Left lung (tissue), 10 donors: ENCODE results near the gene GALR1. TPM values are rescaled to one million over a fixed set of nuclear protein-coding genes. Genes with fewer than 3 reads are reported as not detected.

Source experiments
- ATAC-seq: fragments of 200-7000 bp; cut with Tn5 transposase; one replicate; pipeline ENCODE4 v1.9.1; 2020; ENCODE audit warnings: moderate library complexity
- DNase-seq, 4 donors: peaks; one replicate each; pipeline ENCODE4 v3.0.0-alpha.2; 2013 to 2020
- H3K27ac ChIP-seq, 2 donors: fragments of 200-600 bp; sonication (generic) in 1 of 2; one replicate each; pipeline versions ENCODE4 v1.5.0 to v1.8.0; 2020 to 2021
- H3K27me3 ChIP-seq, 2 donors: fragments of 200-600 bp; sonication (generic) in 1 of 2; one replicate each; pipeline versions ENCODE4 v1.5.0 to v1.8.0; 2020 to 2021
- H3K36me3 ChIP-seq, 2 donors: fragments of 200-600 bp; sonication (generic) in 1 of 2; one replicate each; pipeline versions ENCODE4 v1.5.0 to v1.8.0; 2020 to 2021
- H3K4me1 ChIP-seq, 2 donors: fragments of 200-600 bp; one replicate each; pipeline ENCODE4 v1.8.0; 2021
- H3K4me3 ChIP-seq, 2 donors: fragments of 200-600 bp; sonication (generic) in 1 of 2; one replicate each; pipeline versions ENCODE4 v1.5.0 to v1.8.0; 2020 to 2021; ENCODE audit warnings: mild to moderate bottlenecking in 1 of 2
- H3K9me3 ChIP-seq, 2 donors: fragments of 200-600 bp; sonication (generic) in 1 of 2; one replicate each; pipeline versions ENCODE4 v1.5.0 to v1.8.0; 2020 to 2021
- CTCF ChIP-seq, 2 donors: fragments of 200-600 bp; sonication (generic) in 1 of 2; IDR thresholded peaks; one replicate each; pipeline versions ENCODE4 v1.5.0 to v1.8.0; 2021; ENCODE audit warnings: antibody characterized with exemption in 2 of 2
- intact Hi-C, 2 donors: fragments of 100-400 bp; cut with DNase I; formaldehyde crosslinking; loops; one replicate each; pipeline versions ENCODE4 v1.11.2 to v1.14.2; 2022
- polyA plus RNA-seq, 6 donors: library from polyadenylated mRNA; unstranded; fragments of 120-200 nt; gene quantifications; one replicate each; pipeline ENCODE4 v1.2.1, GENCODE V29; 2013; ENCODE audit not compliant: insufficient read length in 6 of 6
- total RNA-seq, 2 donors: library from RNA; stranded (reverse); fragmentation: NEBNext Ultra II Directional; extraction: Animal tissue kit (Norgen Biotek cat#: 25700); gene quantifications; one replicate each; pipeline ENCODE4 v1.2.1, GENCODE V29; 2021
- donor health status: DM: no; HTN: yes; CAD: no.
- donor health status: DM: no; HTN: no; CAD: no.

GALR1 gene
- total and polyA plus RNA-seq, 8 donors, result 0.03 to 0.48 (median 0.07) TPM; not detected in 2

GRCh38 chr18:77308216-77308615, 58.6 kb downstream of the GALR1 start:
- H3K4me1 ChIP-seq, result no peaks in the 10 kb centered on the region
- DNase-seq, result no peak

GRCh38 chr18:77314511-77314910, 64.9 kb downstream of the GALR1 start:
- peaks cover 0 to 5% of the 10 kb centered on the region in 2 donors for H3K27me3 ChIP-seq
- ATAC-seq (no peak), DNase-seq (no peak)
- no peak for TF ChIP-seq CTCF (IDR thresholded peaks at IDR 0.05)
- no peak overlapping the region for H3K27ac ChIP-seq
- intact Hi-C loops, result no loop called here
- no peaks in the 10 kb centered on the region for H3K4me1 ChIP-seq
- H3K4me3 ChIP-seq, result no peak overlapping the region
- no peaks in the 10 kb centered on the region for H3K9me3 ChIP-seq
- H3K36me3 ChIP-seq, result no peaks in the 10 kb centered on the region

More at GRCh38 chr18:77308216-77308615, 58.6 kb downstream of the GALR1 start:
- H3K36me3 ChIP-seq, result no peaks in the 10 kb centered on the region
- no peak for ATAC-seq
- H3K27me3 ChIP-seq, result no peaks in the 10 kb centered on the region
- H3K4me3 ChIP-seq, result no peak overlapping the region
- no peak overlapping the region for H3K27ac ChIP-seq
- intact Hi-C loops, result no loop called here
- TF ChIP-seq CTCF (IDR thresholded peaks at IDR 0.05), result no peak
- no peaks in the 10 kb centered on the region for H3K9me3 ChIP-seq

- no peak for TF ChIP-seq CTCF (IDR thresholded peaks at IDR 0.05)
- no peak for ATAC-seq
- intact Hi-C loops, result no loop called here
Measured at GRCh38 chr18:77314952-77315351, 65.3 kb downstream of the GALR1 start.

GRCh38 chr18:77316008-77316407, 66.4 kb downstream of the GALR1 start:
- ATAC-seq (no peak), DNase-seq (peak in 1 of 4 donors; percentile 57)
- Histone ChIP-seq H3K27ac (no peak overlapping the region), H3K4me3 (no peak overlapping the region), H3K36me3 (no peaks in the 10 kb centered on the region), H3K27me3 (peaks cover 0 to 17% of the 10 kb centered on the region in 2 donors), H3K4me1 (no peaks in the 10 kb centered on the region), H3K9me3 (no peaks in the 10 kb centered on the region)
- TF ChIP-seq CTCF (IDR thresholded peaks at IDR 0.05), result no peak
- intact Hi-C loops, result no loop called here

More at GRCh38 chr18:77314952-77315351, 65.3 kb downstream of the GALR1 start:
- Histone ChIP-seq H3K27ac (no peak overlapping the region), H3K4me1 (no peaks in the 10 kb centered on the region), H3K9me3 (no peaks in the 10 kb centered on the region), H3K27me3 (peaks cover 0 to 10% of the 10 kb centered on the region in 2 donors), H3K4me3 (no peak overlapping the region), H3K36me3 (no peaks in the 10 kb centered on the region)
- DNase-seq, result no peak

GRCh38 chr18:77316641-77317040, 67.0 kb downstream of the GALR1 start:
- DNase-seq (no peak), ATAC-seq (no peak)
- no peaks in the 10 kb centered on the region for H3K9me3 ChIP-seq
- no peak overlapping the region for H3K4me3 ChIP-seq
- no peak overlapping the region for H3K27ac ChIP-seq
- intact Hi-C loops, result no loop called here
- peaks cover 0 to 19% of the 10 kb centered on the region in 2 donors for H3K27me3 ChIP-seq
- H3K36me3 ChIP-seq, result no peaks in the 10 kb centered on the region
- H3K4me1 ChIP-seq, result no peaks in the 10 kb centered on the region
- TF ChIP-seq CTCF (IDR thresholded peaks at IDR 0.05), result no peak
